Glomerular visceral epithelial cell (primary cell): ENCODE results near the gene STK26.
"Not testable (repeated sequence)": the region's sequence is repeated elsewhere in the genome, so short reads cannot be mapped to it uniquely, and the experiment has no call there.

ENCODE experiments used
- DNase-seq: peaks from one replicate; pipeline ENCODE4 v3.0.0-alpha.2; 2016; ENCODE audit errors: extremely low spot score

STK26 gene

GRCh38 chrX:132037479-132037993 lies 14.4 kb downstream of the STK26 start:
- no peak for DNase-seq

- no peak for DNase-seq
These were observed 17.0 kb downstream of the STK26 start for GRCh38 chrX:132040066-132040465.

- peak; percentile 47 for DNase-seq
These were observed 17.9 kb downstream of the STK26 start for GRCh38 chrX:132041015-132041414.

GRCh38 chrX:132043977-132044376 lies 20.9 kb downstream of the STK26 start:
- DNase-seq, result no peak

GRCh38 chrX:132044953-132045352 lies 21.9 kb downstream of the STK26 start:
- DNase-seq, result no peak

GRCh38 chrX:132045456-132045855 lies 22.4 kb downstream of the STK26 start:
- DNase-seq, result no peak

GRCh38 chrX:132046533-132046932 lies 23.4 kb downstream of the STK26 start:
- no peak for DNase-seq

GRCh38 chrX:132051778-132052177 lies 28.7 kb downstream of the STK26 start:
- DNase-seq, result not testable (repeated sequence)

GRCh38 chrX:132058050-132058449 lies 34.9 kb downstream of the STK26 start:
- DNase-seq, result no peak

GRCh38 chrX:132058975-132059374 lies 35.9 kb downstream of the STK26 start:
- DNase-seq, result no peak

GRCh38 chrX:132059973-132060540 lies 37.0 kb downstream of the STK26 start:
- no peak for DNase-seq

- no peak for DNase-seq
These were observed 40.2 kb downstream of the STK26 start for GRCh38 chrX:132063334-132063733.

- DNase-seq, result no peak
These were observed 40.8 kb downstream of the STK26 start for GRCh38 chrX:132063862-132064261.

GRCh38 chrX:132068405-132068804 lies 45.3 kb downstream of the STK26 start:
- no peak for DNase-seq

GRCh38 chrX:132071254-132071653 lies 48.2 kb downstream of the STK26 start:
- peak; percentile 9 for DNase-seq

- DNase-seq, result no peak
These were observed 54.3 kb downstream of the STK26 start for GRCh38 chrX:132077414-132077813.

- no peak for DNase-seq
These were observed 54.8 kb downstream of the STK26 start for GRCh38 chrX:132077912-132078311.

GRCh38 chrX:132085786-132086185 lies 62.7 kb downstream of the STK26 start:
- DNase-seq, result no peak

- no peak for DNase-seq
These were observed 63.6 kb downstream of the STK26 start for GRCh38 chrX:132086672-132087071.

- no peak for DNase-seq
These were observed 65.8 kb downstream of the STK26 start for GRCh38 chrX:132088864-132089263.

- no peak for DNase-seq
These were observed 67.5 kb downstream of the STK26 start for GRCh38 chrX:132090403-132091159.

GRCh38 chrX:132092439-132093065 lies 69.5 kb downstream of the STK26 start:
- DNase-seq, result peak; percentile 34
